Naive thymus-derived CD4-positive, alpha-beta T cell (primary cell): Measurements from ENCODE around the gene CUL3. TPM values are rescaled to one million over a fixed set of nuclear protein-coding genes. Genes with fewer than 3 reads are reported as not detected.
"Not testable (repeated sequence)": the region's sequence is repeated elsewhere in the genome, so short reads cannot be mapped to it uniquely, and the experiment has no call there.

Source experiments
- ATAC-seq: fragments of 150-1000 bp; cut with Tn5 transposase; 2 replicates; pipeline ENCODE4 v1.10.0; 2021; ENCODE audit warnings: mild to moderate bottlenecking, moderate library complexity
- CTCF ChIA-PET: fragments of 350-600 bp; sonication (Branson Sonifier 250); formaldehyde crosslinking; loops from one replicate; lab custom pipeline; 2021; ENCODE audit warnings: antibody characterized with exemption; lab: Charles Lee
- POLR2A ChIA-PET: fragments of 350-600 bp; sonication (Branson Sonifier 250); formaldehyde crosslinking; loops from one replicate; lab custom pipeline; 2021; ENCODE audit warnings: antibody characterized with exemption, inconsistent platforms; lab: Charles Lee
- DNase-seq, 9 donors: peaks; one replicate each; pipeline versions ENCODE4 v3.0.0 to v3.0.0-alpha.2; 2020 to 2022; ENCODE audit warnings: mixed read lengths in 1 of 9
- H3K27ac ChIP-seq: one replicate; pipeline ENCODE4 v1.7.0; 2013; ENCODE audit warnings: mild to moderate bottlenecking, low read depth, low read length, moderate library complexity
- H3K27me3 ChIP-seq, 2 donors: one replicate each; pipeline ENCODE4 v1.7.0; 2013; ENCODE audit warnings: low read length in 2 of 2, mild to moderate bottlenecking in 2 of 2, moderate library complexity in 2 of 2; ENCODE audit not compliant: control insufficient read depth in 2 of 2, insufficient read depth in 2 of 2
- H3K36me3 ChIP-seq, 3 experiments: 1 replicate in 2 of 3; 2 replicates in 1 of 3; pipeline ENCODE4 v1.7.0; 2013; ENCODE audit warnings: low read length in 3 of 3, mild to moderate bottlenecking in 3 of 3, moderate library complexity in 1 of 3; ENCODE audit not compliant: insufficient read depth in 3 of 3, control insufficient read depth in 2 of 3
- H3K4me1 ChIP-seq, 2 donors: one replicate each; pipeline ENCODE4 v1.7.0; 2013; ENCODE audit warnings: low read length in 2 of 2, mild to moderate bottlenecking in 2 of 2, moderate library complexity in 1 of 2; ENCODE audit not compliant: control insufficient read depth in 2 of 2, insufficient read depth in 2 of 2
- H3K4me3 ChIP-seq: 2 replicates; pipeline ENCODE4 v1.7.0; 2013; ENCODE audit warnings: mild to moderate bottlenecking, low read length
- H3K9me3 ChIP-seq, 3 experiments: 1 replicate in 2 of 3; 2 replicates in 1 of 3; pipeline ENCODE4 v1.7.0; 2013; ENCODE audit warnings: low read length in 3 of 3; ENCODE audit not compliant: control insufficient read depth in 2 of 3
- H3K27ac Mint-ChIP-seq, 9 donors: one replicate each; pipeline ENCODE4 v1.8.0; 2020 to 2022; ENCODE audit warnings: mixed read lengths in 9 of 9, mild to moderate bottlenecking in 8 of 9, moderate library complexity in 5 of 9, inconsistent platforms in 2 of 9
- H3K27me3 Mint-ChIP-seq, 5 donors: one replicate each; pipeline ENCODE4 v1.8.0; 2021 to 2022; ENCODE audit warnings: mixed read lengths in 5 of 5, mild to moderate bottlenecking in 1 of 5
- H3K36me3 Mint-ChIP-seq, 5 donors: one replicate each; pipeline ENCODE4 v1.8.0; 2020 to 2022; ENCODE audit warnings: mixed read lengths in 5 of 5, mild to moderate bottlenecking in 3 of 5, inconsistent platforms in 1 of 5
- H3K4me1 Mint-ChIP-seq, 7 donors: one replicate each; pipeline ENCODE4 v1.8.0; 2020 to 2022; ENCODE audit warnings: mixed read lengths in 7 of 7, mild to moderate bottlenecking in 3 of 7, inconsistent platforms in 1 of 7
- H3K4me3 Mint-ChIP-seq, 10 donors: one replicate each; pipeline ENCODE4 v1.8.0; 2020 to 2022; ENCODE audit warnings: mild to moderate bottlenecking in 10 of 10, mixed read lengths in 10 of 10, moderate library complexity in 6 of 10, inconsistent platforms in 2 of 10
- H3K9me3 Mint-ChIP-seq, 11 donors: one replicate each; pipeline ENCODE4 v1.8.0; 2020 to 2022; ENCODE audit warnings: mixed read lengths in 11 of 11, mild to moderate bottlenecking in 4 of 11, inconsistent platforms in 1 of 11, moderate library complexity in 1 of 11
- intact Hi-C, 2 donors: fragments of 100-400 bp; cut with micrococcal nuclease; formaldehyde crosslinking; loops; one replicate each; pipeline ENCODE4 v1.15.1; 2023
- polyA plus RNA-seq, 2 donors: library from polyadenylated mRNA; unstranded; fragments of 300-500 nt; fragmentation: Illumina TruSeq; gene quantifications; one replicate each; pipeline ENCODE4 v1.2.3, GENCODE V29; 2021
- total RNA-seq, 6 experiments: library from RNA in 5 of 6; stranded (reverse) in 5 of 6; gene quantifications; 1 replicate in 5 of 6; 2 replicates in 1 of 6; pipeline ENCODE4 v1.2.3 and lab custom pipeline; 2021 to 2026

CUL3 gene
- total and polyA plus RNA-seq, 7 experiments from 2014 or later: 21.4 to 97.0 (median 84.3) TPM

DNA sequence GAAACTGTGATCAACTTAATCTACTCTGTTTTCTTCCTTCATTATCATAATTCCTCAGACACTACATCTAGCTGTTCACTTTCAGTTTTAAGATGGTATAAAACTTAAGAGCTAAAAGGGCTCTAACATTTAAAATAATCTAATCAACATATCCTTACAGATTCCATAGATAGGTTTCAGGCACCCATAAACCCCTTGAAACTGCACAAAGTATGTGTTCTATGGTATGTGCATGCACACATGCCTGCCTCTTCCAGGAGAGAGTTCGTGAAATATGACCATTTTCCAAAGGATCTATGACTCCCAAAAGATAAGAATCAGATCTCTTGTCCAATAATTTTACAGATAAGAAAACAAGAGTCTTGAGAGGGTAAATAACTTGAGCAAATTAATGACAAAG lies 59.4 kb downstream of the CUL3 start:
- ATAC-seq (no peak), DNase-seq (no peak)
- Histone ChIP-seq H3K27me3 (no peaks in the 10 kb centered on the region), H3K4me1 (peaks cover 27 to 35% of the 10 kb centered on the region in 2 donors), H3K9me3 (no peaks in the 10 kb centered on the region), H3K4me3 (no peak overlapping the region), H3K27ac (no peak overlapping the region), H3K36me3 (no peaks in the 10 kb centered on the region)
- intact Hi-C loops: loop anchor here (1.0 to 10.0 kb wide), 6 partner anchors 9 to 581 kb away; partner anchors contain the start of gene WDFY1 (in 1 of the 2)
- Mint-ChIP-seq H3K4me1 (peaks cover 49 to 74% (median 67%) of the 10 kb centered on the region in 7 donors), H3K36me3 (peaks cover 0 to 24% (median 6%) of the 10 kb centered on the region in 5 donors), H3K4me3 (peak overlapping the region in 9 of 10 donors; percentile 4 to 74 (median 61)), H3K9me3 (no peaks in the 10 kb centered on the region), H3K27ac (peak overlapping the region in 8 of 9 donors; percentile 19 to 70 (median 44)), H3K27me3 (no peaks in the 10 kb centered on the region)
- ChIA-PET POLR2A (no interaction called here), CTCF (no interaction called here)

DNA sequence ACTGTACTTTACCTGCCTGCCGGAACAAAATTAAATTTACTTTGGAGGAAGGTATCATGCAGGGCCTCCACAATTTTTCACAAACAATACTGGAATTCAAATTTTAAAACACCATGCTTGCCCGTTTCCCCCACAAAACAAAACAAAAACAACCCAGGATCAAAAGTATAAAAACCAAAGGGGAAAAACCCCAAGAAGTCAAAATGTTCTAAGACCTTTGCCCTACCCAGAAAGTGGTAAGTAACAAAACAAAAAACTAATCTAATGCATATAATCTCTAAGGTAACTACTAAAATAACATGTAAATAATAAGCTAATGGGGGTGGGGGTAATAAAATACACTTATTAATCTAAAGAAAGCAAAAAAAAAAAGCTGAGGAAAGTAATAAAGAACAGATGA lies 60.5 kb downstream of the CUL3 start:
- Mint-ChIP-seq H3K27ac (peak overlapping the region; percentile 25 to 79 (median 65)), H3K27me3 (no peaks in the 10 kb centered on the region), H3K36me3 (peaks cover 0 to 17% (median 8%) of the 10 kb centered on the region in 5 donors), H3K4me3 (peak overlapping the region; percentile 12 to 77 (median 66)), H3K4me1 (peaks cover 54 to 79% (median 76%) of the 10 kb centered on the region in 7 donors), H3K9me3 (no peaks in the 10 kb centered on the region)
- no peak for DNase-seq
- intact Hi-C loops: loop anchor here (1.0 to 10.0 kb wide), 5 partner anchors 10 to 580 kb away; partner anchors contain the start of gene WDFY1 (in 1 of the 2)
- H3K4me3 ChIP-seq: no peak overlapping the region
- peaks cover 35 to 41% of the 10 kb centered on the region in 2 donors for H3K4me1 ChIP-seq
- CTCF ChIA-PET: no interaction called here
- POLR2A ChIA-PET: no interaction called here
- no peaks in the 10 kb centered on the region for H3K9me3 ChIP-seq
- H3K27me3 ChIP-seq: no peaks in the 10 kb centered on the region
- H3K36me3 ChIP-seq: no peaks in the 10 kb centered on the region
- no peak for ATAC-seq
- H3K27ac ChIP-seq: peak overlapping the region; percentile 24

DNA sequence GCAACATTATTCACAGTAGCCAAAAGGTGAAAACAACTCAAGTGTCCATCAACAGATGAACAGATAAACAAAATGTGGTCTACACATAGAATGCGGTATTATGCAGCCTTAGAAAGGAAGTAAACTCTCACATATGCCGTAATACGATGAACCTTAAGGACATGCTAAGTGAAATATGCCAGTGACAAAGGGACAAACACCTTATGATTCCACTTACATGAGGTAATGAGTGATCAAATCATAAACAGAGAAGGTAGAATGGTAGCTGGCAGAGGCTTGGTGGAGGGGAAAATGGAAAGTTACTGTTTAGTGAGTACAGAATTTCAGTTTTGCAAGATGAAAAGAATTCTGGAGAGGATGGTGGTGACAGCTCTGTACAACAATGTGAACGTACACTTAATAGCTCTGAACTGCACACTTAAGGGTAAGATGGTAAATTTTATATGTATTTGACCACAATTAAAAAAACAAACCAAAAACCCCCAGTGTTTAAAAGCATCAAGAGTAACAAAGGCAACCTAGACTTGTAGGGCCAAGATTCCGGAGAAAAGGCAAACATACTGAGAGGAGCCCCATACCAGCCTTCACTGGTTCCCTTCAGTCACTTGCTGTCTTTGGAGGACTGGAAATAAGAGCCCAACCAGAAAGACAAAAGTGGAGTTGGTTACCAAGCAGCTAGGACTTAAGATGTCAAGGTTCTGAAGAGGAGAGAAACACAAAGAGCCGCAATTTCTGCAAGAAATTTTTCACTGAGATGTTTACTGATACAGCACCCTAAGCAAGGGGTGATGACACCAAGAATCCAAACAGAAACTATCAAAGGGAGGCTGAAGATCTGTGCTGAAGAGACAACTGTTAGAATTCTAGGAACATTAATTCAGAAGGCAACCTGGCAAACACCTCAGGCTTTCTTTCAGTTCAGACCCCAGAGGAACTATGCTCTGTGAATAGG lies 61.3 kb downstream of the CUL3 start:
- ATAC-seq (peak; percentile 69), DNase-seq (peak in 3 of 9 donors; percentile 20 to 30 (median 25))
- peaks cover 38 to 41% of the 10 kb centered on the region in 2 donors for H3K4me1 ChIP-seq
- no peaks in the 10 kb centered on the region for H3K27me3 ChIP-seq
- ChIA-PET CTCF (no interaction called here), POLR2A (interaction anchor here (0.7 kb wide), 1 partner anchor 518 kb away, joined by 4 read pairs; no protein-coding TSS in a partner anchor)
- H3K36me3 ChIP-seq: no peaks in the 10 kb centered on the region
- H3K9me3 Mint-ChIP-seq: no peaks in the 10 kb centered on the region
- peak overlapping the region; percentile 25 to 79 (median 60) for H3K27ac Mint-ChIP-seq
- no peaks in the 10 kb centered on the region for H3K9me3 ChIP-seq
- H3K36me3 Mint-ChIP-seq: peaks cover 0 to 15% (median 8%) of the 10 kb centered on the region in 5 donors
- peak overlapping the region; percentile 6 to 77 (median 66) for H3K4me3 Mint-ChIP-seq
- intact Hi-C loops: loop anchor here (1.0 to 10.0 kb wide), 6 partner anchors 13 to 579 kb away; partner anchors contain the start of genes CUL3 (in 2 of the 2) and WDFY1 (in 1 of the 2)
- peak overlapping the region; percentile 4 for H3K4me3 ChIP-seq
- H3K27me3 Mint-ChIP-seq: no peaks in the 10 kb centered on the region
- H3K4me1 Mint-ChIP-seq: peaks cover 54 to 83% (median 79%) of the 10 kb centered on the region in 7 donors
- peak overlapping the region; percentile 24 for H3K27ac ChIP-seq

DNA sequence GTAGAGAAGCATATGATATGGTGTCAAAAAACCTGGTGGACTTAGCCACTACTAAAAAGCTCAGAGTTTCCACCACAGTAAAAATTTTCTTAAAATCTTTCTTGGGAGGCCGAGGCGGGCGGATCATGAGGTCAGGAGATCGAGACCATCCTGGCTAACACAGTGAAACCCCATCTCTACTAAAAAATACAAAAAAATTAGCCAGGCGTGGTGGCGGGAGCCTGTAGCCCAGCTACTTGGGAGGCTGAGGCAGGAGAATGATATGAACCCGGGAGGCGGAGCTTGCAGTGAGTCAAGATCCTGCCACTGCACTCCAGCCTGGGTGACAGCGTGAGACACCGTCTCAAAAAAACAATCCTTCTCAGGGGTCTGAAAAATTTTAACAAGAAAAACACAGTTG lies 62.7 kb downstream of the CUL3 start:
- H3K27me3 Mint-ChIP-seq, H3K4me3 ChIP-seq, H3K27ac ChIP-seq, H3K27me3 ChIP-seq, H3K36me3 ChIP-seq, H3K27ac Mint-ChIP-seq, CTCF ChIA-PET, ATAC-seq, POLR2A ChIA-PET, H3K9me3 ChIP-seq, DNase-seq, H3K9me3 Mint-ChIP-seq: not testable (repeated sequence)
- Mint-ChIP-seq H3K4me3 (peak overlapping the region in 1 of 10 donors; percentile 14), H3K36me3 (peaks cover 0 to 11% (median 8%) of the 10 kb centered on the region in 5 donors), H3K4me1 (peaks cover 55 to 84% (median 75%) of the 10 kb centered on the region in 7 donors)
- intact Hi-C loops: loop anchor here (2.0 to 10.0 kb wide), 4 partner anchors 62 to 578 kb away; partner anchors contain the start of genes CUL3 (in 1 of the 2) and WDFY1 (in 1 of the 2)
- H3K4me1 ChIP-seq: peaks cover 41 to 43% of the 10 kb centered on the region in 2 donors

DNA sequence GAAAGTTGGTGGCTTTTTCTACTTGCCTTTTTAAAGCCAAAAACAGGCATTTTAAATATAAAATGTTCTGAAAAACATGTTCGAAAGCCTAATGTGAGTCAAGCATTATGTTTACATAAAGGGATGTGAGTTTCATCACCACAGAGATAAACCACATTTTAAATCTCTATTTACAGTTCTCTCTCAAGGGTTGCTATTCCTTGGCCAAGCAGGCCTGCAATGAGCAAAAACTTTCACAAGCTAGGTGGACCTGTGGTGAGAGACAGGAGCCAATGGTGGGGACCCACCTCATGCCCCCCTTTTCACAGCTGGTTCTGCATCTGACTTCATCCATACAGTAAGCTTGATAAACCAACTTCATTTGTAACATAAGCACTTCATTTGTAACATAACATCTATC lies 65.1 kb downstream of the CUL3 start:
- H3K27ac ChIP-seq: no peak overlapping the region
- CTCF ChIA-PET: interaction anchor here (0.7 to 1.1 kb wide), 2 partner anchors 14 kb away, joined by 4 to 5 read pairs; no protein-coding TSS in a partner anchor
- Mint-ChIP-seq H3K4me1 (peaks cover 56 to 72% (median 63%) of the 10 kb centered on the region in 7 donors), H3K27me3 (no peaks in the 10 kb centered on the region), H3K27ac (peak overlapping the region in 7 of 9 donors; percentile 3 to 76 (median 23)), H3K9me3 (no peaks in the 10 kb centered on the region), H3K4me3 (peak overlapping the region in 9 of 10 donors; percentile 11 to 64 (median 32)), H3K36me3 (peaks cover 0 to 18% (median 9%) of the 10 kb centered on the region in 5 donors)
- ATAC-seq (peak; percentile 33), DNase-seq (peak in 2 of 9 donors; percentile 2 to 29)
- H3K36me3 ChIP-seq: no peaks in the 10 kb centered on the region
- H3K27me3 ChIP-seq: no peaks in the 10 kb centered on the region
- H3K4me1 ChIP-seq: peaks cover 33 to 35% of the 10 kb centered on the region in 2 donors
- no peak overlapping the region for H3K4me3 ChIP-seq
- intact Hi-C loops: loop anchor here in 1 of 2 donors (10.0 kb wide), 3 partner anchors 405 to 575 kb away; partner anchors contain the start of gene WDFY1
- POLR2A ChIA-PET: no interaction called here
- H3K9me3 ChIP-seq: no peaks in the 10 kb centered on the region
